ENCODE results near the gene MGAT4C. TPM values are rescaled to one million over a fixed set of nuclear protein-coding genes. Genes with fewer than 3 reads are reported as not detected.

The MGAT4C gene
- total RNA-seq, 1 experiment from 2014 or later, result not detected

- Histone ChIP-seq H3K27ac (no peak overlapping the region), H3F3A (ENCODE audit: insufficient read depth, low read depth) (no peaks in the 10 kb centered on the region), H3K79me2 (ENCODE audit: low read depth) (no peaks in the 10 kb centered on the region), H4K20me1 (ENCODE audit: insufficient read depth) (no peaks in the 10 kb centered on the region), H3K9me2 (ENCODE audit: insufficient read depth) (no peaks in the 10 kb centered on the region), H3K36me3 (ENCODE audit: low read depth) (no peaks in the 10 kb centered on the region), H3K4me1 (replicated peaks; ENCODE audit: insufficient read depth) (no peaks in the 10 kb centered on the region), H3K9me3 (ENCODE audit: insufficient read depth, low read depth) (no peaks in the 10 kb centered on the region; the same call in 1 of the 2 replicates), H2AFZ (no peak overlapping the region), H3K4me3 (no peak overlapping the region), H3K4me2 (no peak overlapping the region), H3K27me3 (ENCODE audit: insufficient read depth, low read depth) (no peaks in the 10 kb centered on the region)
- DNase-seq, result no peak
- no TSS peak for BruUV-seq (replicated peaks)
- intact Hi-C loops (cut with micrococcal nuclease; ENCODE audit: unreplicated experiment), result no loop called here
- TF ChIP-seq CTCF (conservative IDR thresholded peaks at IDR 0.05) (no peak), EZH2 (IDR thresholded peaks at IDR 0.05; ENCODE audit: low read depth) (no peak)
- CTCF ChIA-PET, result no interaction called here
- POLR2A ChIA-PET (ENCODE audit: unreplicated experiment), result no interaction called here
These were observed 82.0 kb downstream of the MGAT4C start for GRCh38 chr12:86174188-86174587.

GRCh38 chr12:86172913-86173443 is 83.2 kb downstream of the MGAT4C start:
- no peak for DNase-seq
- Histone ChIP-seq H3K36me3 (ENCODE audit: low read depth) (no peaks in the 10 kb centered on the region), H3K27me3 (ENCODE audit: insufficient read depth, low read depth) (no peaks in the 10 kb centered on the region), H3K4me1 (replicated peaks; ENCODE audit: insufficient read depth) (no peaks in the 10 kb centered on the region), H3K4me2 (no peak overlapping the region), H3K79me2 (ENCODE audit: low read depth) (no peaks in the 10 kb centered on the region), H4K20me1 (ENCODE audit: insufficient read depth) (no peaks in the 10 kb centered on the region), H3K9me3 (ENCODE audit: insufficient read depth, low read depth) (no peaks in the 10 kb centered on the region; the same call in 1 of the 2 replicates), H3K4me3 (no peak overlapping the region), H3K27ac (no peak overlapping the region), H3F3A (ENCODE audit: insufficient read depth, low read depth) (no peaks in the 10 kb centered on the region), H3K9me2 (ENCODE audit: insufficient read depth) (no peaks in the 10 kb centered on the region), H2AFZ (no peak overlapping the region)
- CTCF ChIA-PET, result no interaction called here
- intact Hi-C loops (cut with micrococcal nuclease; ENCODE audit: unreplicated experiment), result no loop called here
- TF ChIP-seq CTCF (conservative IDR thresholded peaks at IDR 0.05), result no peak
- TF ChIP-seq EZH2 (IDR thresholded peaks at IDR 0.05; ENCODE audit: low read depth), result no peak
- POLR2A ChIA-PET (ENCODE audit: unreplicated experiment), result no interaction called here
- no TSS peak for BruUV-seq (replicated peaks)

- no peak for TF ChIP-seq CTCF (conservative IDR thresholded peaks at IDR 0.05)
- no peak for TF ChIP-seq EZH2 (IDR thresholded peaks at IDR 0.05; ENCODE audit: low read depth)
These were observed 86.1 kb downstream of the MGAT4C start for GRCh38 chr12:86170051-86170450.

More at GRCh38 chr12:86170051-86170450, 86.1 kb downstream of the MGAT4C start:
- POLR2A ChIA-PET (ENCODE audit: unreplicated experiment), result no interaction called here
- Histone ChIP-seq H3K9me3 (ENCODE audit: insufficient read depth, low read depth) (no peaks in the 10 kb centered on the region; the same call in 1 of the 2 replicates), H4K20me1 (ENCODE audit: insufficient read depth) (no peaks in the 10 kb centered on the region), H2AFZ (no peak overlapping the region), H3K79me2 (ENCODE audit: low read depth) (no peaks in the 10 kb centered on the region), H3K27me3 (ENCODE audit: insufficient read depth, low read depth) (no peaks in the 10 kb centered on the region), H3K4me1 (replicated peaks; ENCODE audit: insufficient read depth) (no peaks in the 10 kb centered on the region), H3K4me3 (no peak overlapping the region), H3K4me2 (no peak overlapping the region), H3K9me2 (ENCODE audit: insufficient read depth) (no peaks in the 10 kb centered on the region), H3F3A (ENCODE audit: insufficient read depth, low read depth) (no peaks in the 10 kb centered on the region), H3K36me3 (ENCODE audit: low read depth) (no peaks in the 10 kb centered on the region), H3K27ac (no peak overlapping the region)
- DNase-seq, result no peak
- intact Hi-C loops (cut with micrococcal nuclease; ENCODE audit: unreplicated experiment), result no loop called here
- CTCF ChIA-PET, result no interaction called here
- no TSS peak for BruUV-seq (replicated peaks)

Data from PC-9 (cell line).